Measurements from ENCODE around the gene TTYH1.

Gene TTYH1

DNA sequence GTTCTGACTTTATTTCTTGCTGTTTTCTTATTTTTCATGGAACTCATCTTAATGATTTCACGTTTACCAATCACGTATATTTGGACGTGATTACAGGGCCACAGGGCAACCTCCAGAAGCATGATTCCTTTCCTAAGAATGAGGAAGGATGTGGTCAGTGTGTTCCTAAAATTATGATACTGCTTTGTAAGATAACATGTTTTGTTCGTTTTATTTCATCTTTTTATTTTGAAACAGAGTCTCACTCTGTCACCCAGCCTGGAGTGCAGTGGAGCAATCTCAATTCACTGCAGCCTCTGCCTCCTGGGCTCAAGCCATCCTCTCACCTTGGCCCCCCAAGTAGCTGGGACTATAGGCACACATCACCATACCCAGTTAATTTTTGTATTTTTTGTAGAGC, 25.7 kb upstream of the TTYH1 start:
- TF ChIP-seq YY1 (IDR thresholded peaks at IDR 0.05; ENCODE audit: low read depth) (no peak), TAF1 (IDR thresholded peaks at IDR 0.05; ENCODE audit: low read depth) (no peak), EP300 (IDR thresholded peaks at IDR 0.05; ENCODE audit: borderline replicate concordance) (no peak)
- TF ChIP-seq, protein P1, sequence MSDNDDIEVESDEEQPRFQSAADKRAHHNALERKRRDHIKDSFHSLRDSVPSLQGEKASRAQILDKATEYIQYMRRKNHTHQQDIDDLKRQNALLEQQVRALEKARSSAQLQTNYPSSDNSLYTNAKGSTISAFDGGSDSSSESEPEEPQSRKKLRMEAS (IDR thresholded peaks at IDR 0.05): no peak

GRCh38 chr19:54390942-54391577, 24.2 kb upstream of the TTYH1 start:
- TF ChIP-seq, protein P1 (IDR thresholded peaks at IDR 0.05): no peak
- peak; percentile 73 for TF ChIP-seq RAD21 (IDR thresholded peaks at IDR 0.05; ENCODE audit: low read depth)

- TF ChIP-seq RAD21 (IDR thresholded peaks at IDR 0.05; ENCODE audit: low read depth) (peak; percentile 9; the same call in 1 of the 2 replicates), ZBTB7A (IDR thresholded peaks at IDR 0.05; ENCODE audit: low read depth) (no peak)
Observed at GRCh38 chr19:54391589-54392061, 23.6 kb upstream of the TTYH1 start.

- TF ChIP-seq, protein P1 (IDR thresholded peaks at IDR 0.05): no peak
- no peak for TF ChIP-seq FOXM1 (IDR thresholded peaks at IDR 0.05; ENCODE audit: borderline replicate concordance, low read depth)
- no peak for TF ChIP-seq REST (IDR thresholded peaks at IDR 0.05; ENCODE audit: low read depth)
- no peak for TF ChIP-seq YY1 (IDR thresholded peaks at IDR 0.05; ENCODE audit: low read depth)
- no peak for TF ChIP-seq TEAD4 (IDR thresholded peaks at IDR 0.05)
- TF ChIP-seq CREB1 (IDR thresholded peaks at IDR 0.05; ENCODE audit: low read depth): no peak
- no peak for TF ChIP-seq TCF12 (IDR thresholded peaks at IDR 0.05; ENCODE audit: low read depth)
- no peak for TF ChIP-seq RAD21 (IDR thresholded peaks at IDR 0.05; ENCODE audit: low read depth)
- no peak for TF ChIP-seq USF1 (IDR thresholded peaks at IDR 0.05)
- no peak for TF ChIP-seq TAF1 (IDR thresholded peaks at IDR 0.05; ENCODE audit: low read depth)
- no peak for TF ChIP-seq NFIC (IDR thresholded peaks at IDR 0.05)
- no peak for TF ChIP-seq CEBPB (IDR thresholded peaks at IDR 0.05)
- no peak for TF ChIP-seq EGR1 (IDR thresholded peaks at IDR 0.05)
- TF ChIP-seq ZBTB7A (IDR thresholded peaks at IDR 0.05; ENCODE audit: low read depth): no peak
- TF ChIP-seq EP300 (IDR thresholded peaks at IDR 0.05; ENCODE audit: borderline replicate concordance): no peak
Observed at GRCh38 chr19:54392105-54392504, 23.2 kb upstream of the TTYH1 start.

GRCh38 chr19:54393381-54393780, 21.9 kb upstream of the TTYH1 start:
- TF ChIP-seq EGR1 (IDR thresholded peaks at IDR 0.05) (no peak), NFIC (IDR thresholded peaks at IDR 0.05) (no peak), TAF1 (IDR thresholded peaks at IDR 0.05; ENCODE audit: low read depth) (no peak), CREB1 (IDR thresholded peaks at IDR 0.05; ENCODE audit: low read depth) (no peak), RAD21 (IDR thresholded peaks at IDR 0.05; ENCODE audit: low read depth) (no peak), USF1 (IDR thresholded peaks at IDR 0.05) (no peak), REST (IDR thresholded peaks at IDR 0.05; ENCODE audit: low read depth) (no peak), TEAD4 (IDR thresholded peaks at IDR 0.05) (no peak), ZBTB7A (IDR thresholded peaks at IDR 0.05; ENCODE audit: low read depth) (no peak)
- TF ChIP-seq, protein P1 (IDR thresholded peaks at IDR 0.05): no peak

DNA sequence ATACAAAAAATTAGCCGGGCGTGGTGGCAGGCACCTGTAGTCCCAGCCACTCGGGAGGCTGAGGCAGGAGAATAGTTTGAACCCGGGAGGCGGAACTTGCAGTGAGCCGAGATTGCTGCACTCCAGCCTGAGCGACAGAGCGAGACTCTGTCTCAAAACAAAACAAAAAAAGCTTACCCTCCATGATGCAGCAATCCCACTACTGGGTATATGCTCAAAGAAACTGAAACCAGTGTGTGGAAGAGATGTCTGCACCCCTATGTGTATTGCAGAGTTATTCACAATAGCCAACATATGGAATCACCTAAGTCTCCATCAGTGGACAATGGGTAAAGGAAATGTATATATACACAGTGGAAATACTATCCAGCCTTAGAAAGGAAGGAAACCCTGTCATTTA, 19.6 kb upstream of the TTYH1 start:
- TF ChIP-seq EGR1 (IDR thresholded peaks at IDR 0.05) (no peak), RAD21 (IDR thresholded peaks at IDR 0.05; ENCODE audit: low read depth) (no peak), FOXM1 (IDR thresholded peaks at IDR 0.05; ENCODE audit: borderline replicate concordance, low read depth) (no peak), TCF12 (IDR thresholded peaks at IDR 0.05; ENCODE audit: low read depth) (no peak), TEAD4 (IDR thresholded peaks at IDR 0.05) (no peak), CREB1 (IDR thresholded peaks at IDR 0.05; ENCODE audit: low read depth) (no peak), NFIC (IDR thresholded peaks at IDR 0.05) (no peak)

Data from Ishikawa (cell line).